ENCODE results near the gene GSTP1.

DNA sequence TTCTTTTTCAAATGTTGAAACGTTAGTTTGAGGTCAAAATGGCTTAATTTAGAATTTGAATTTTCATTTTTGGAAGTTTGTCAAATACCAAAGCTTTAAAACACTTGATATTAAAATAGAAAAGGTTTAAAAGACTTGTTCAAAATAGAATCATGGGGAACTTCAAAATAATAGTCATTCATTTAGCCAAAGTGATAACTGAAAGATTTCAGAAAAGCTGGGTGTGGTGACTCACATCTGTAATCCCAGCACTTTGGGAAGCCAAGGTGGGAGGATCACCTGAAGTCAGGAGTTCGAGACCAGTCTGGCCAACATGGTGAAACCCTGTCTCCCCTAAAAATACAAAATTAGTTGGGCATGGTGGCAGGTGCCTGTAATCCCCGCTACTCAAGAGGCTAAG, 10.9 kb downstream of the GSTP1 start:
- TF ChIP-seq POLR2A (IDR thresholded peaks at IDR 0.05; ENCODE audit: low read length) (no peak), GATA1 (IDR thresholded peaks at IDR 0.05; ENCODE audit: low read depth, low read length) (no peak)

Measured in erythroblast (primary cell).